ENCODE results near the gene L3MBTL1. TPM values are rescaled to one million over a fixed set of nuclear protein-coding genes. Genes with fewer than 3 reads are reported as not detected.

Gene L3MBTL1
- total RNA-seq, 1 experiment from 2014 or later = 21.6 TPM

DNA sequence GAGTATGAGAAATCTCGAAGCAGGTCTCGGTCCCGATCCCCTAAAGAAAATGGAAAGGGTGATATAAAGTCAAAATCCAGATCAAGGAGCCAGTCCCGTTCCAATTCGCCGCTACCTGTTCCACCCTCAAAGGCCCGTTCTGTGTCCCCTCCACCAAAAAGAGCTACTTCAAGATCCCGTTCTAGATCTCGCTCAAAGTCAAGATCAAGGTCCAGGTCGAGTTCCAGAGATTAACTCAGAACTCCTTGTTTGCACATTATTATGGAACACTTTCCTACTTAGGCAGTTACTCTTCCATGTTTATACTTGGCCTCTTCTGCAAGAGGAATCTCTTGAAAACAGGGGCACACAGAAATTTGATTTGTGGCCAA lies 46.7 kb upstream of the L3MBTL1 start:
- Histone ChIP-seq H3K9ac (ENCODE audit: low read length) (no peak overlapping the region), H3K4me1 (ENCODE audit: control insufficient read depth in 1 of 2, insufficient read depth in 2 of 2, low read length in 2 of 2) (peaks cover 5 to 15% of the 10 kb centered on the region in 2 experiments; a peak in 3 of 4 replicates), H3K4me3 (replicated peaks in 1 of 2; ENCODE audit: low read depth in 1 of 2, low read length in 2 of 2) (no peak overlapping the region), H3K9me2 (ENCODE audit: insufficient read depth) (no peaks in the 10 kb centered on the region), H3K9me3 (ENCODE audit: control insufficient read depth in 1 of 2, insufficient read depth in 1 of 2, low read depth in 1 of 2, low read length in 2 of 2) (no peaks in the 10 kb centered on the region), H4K20me1 (ENCODE audit: insufficient read depth) (peaks cover 45% of the 10 kb centered on the region), H3K4me2 (ENCODE audit: low read length) (no peak overlapping the region), H3K27me3 (ENCODE audit: insufficient read depth, low read length) (no peaks in the 10 kb centered on the region), H2AFZ (ENCODE audit: low read depth, low read length, poor library complexity, severe bottlenecking) (no peak overlapping the region), H3K79me2 (ENCODE audit: insufficient read depth, low read length) (peaks cover 80% of the 10 kb centered on the region), H3K27ac (ENCODE audit: low read depth, low read length) (no peak overlapping the region), H3K36me3 (ENCODE audit: control insufficient read depth in 1 of 2, insufficient read depth in 2 of 2, low read length in 2 of 2) (peaks cover 56 to 60% of the 10 kb centered on the region in 2 experiments)
- no peak for DNase-seq (ENCODE audit: low read depth, low spot score)
- ChIA-PET CTCF (no interaction called here), POLR2A (interaction anchor here (1.5 kb wide), 1 partner anchor 14 kb away, joined by 5 read pairs; no protein-coding TSS in a partner anchor), RAD21 (ENCODE audit: low non-redundant PET in 1 of 2, low total read pairs in 2 of 2, uncharacterized antibody in 2 of 2, unreplicated experiment in 2 of 2) (no interaction called here)
- BruUV-seq (replicated peaks) = no TSS peak
- intact Hi-C loops (cut with micrococcal nuclease) = no loop called here
- ATAC-seq = no peak
- no peak for TF ChIP-seq ZFX (IDR thresholded peaks at IDR 0.05)
- no peak for TF ChIP-seq SRF (IDR thresholded peaks at IDR 0.05; ENCODE audit: low read depth)
- no peak for TF ChIP-seq SIN3A (IDR thresholded peaks at IDR 0.05; ENCODE audit: low read depth)
- TF ChIP-seq, protein P1, sequence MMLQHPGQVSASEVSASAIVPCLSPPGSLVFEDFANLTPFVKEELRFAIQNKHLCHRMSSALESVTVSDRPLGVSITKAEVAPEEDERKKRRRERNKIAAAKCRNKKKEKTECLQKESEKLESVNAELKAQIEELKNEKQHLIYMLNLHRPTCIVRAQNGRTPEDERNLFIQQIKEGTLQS (IDR thresholded peaks at IDR 0.05) = no peak
- TF ChIP-seq CEBPB (IDR thresholded peaks at IDR 0.05; ENCODE audit: low read depth) = no peak
- no peak for TF ChIP-seq EZH2phosphoT487 (IDR thresholded peaks at IDR 0.05; ENCODE audit: borderline replicate concordance)
- TF ChIP-seq, protein P2, sequence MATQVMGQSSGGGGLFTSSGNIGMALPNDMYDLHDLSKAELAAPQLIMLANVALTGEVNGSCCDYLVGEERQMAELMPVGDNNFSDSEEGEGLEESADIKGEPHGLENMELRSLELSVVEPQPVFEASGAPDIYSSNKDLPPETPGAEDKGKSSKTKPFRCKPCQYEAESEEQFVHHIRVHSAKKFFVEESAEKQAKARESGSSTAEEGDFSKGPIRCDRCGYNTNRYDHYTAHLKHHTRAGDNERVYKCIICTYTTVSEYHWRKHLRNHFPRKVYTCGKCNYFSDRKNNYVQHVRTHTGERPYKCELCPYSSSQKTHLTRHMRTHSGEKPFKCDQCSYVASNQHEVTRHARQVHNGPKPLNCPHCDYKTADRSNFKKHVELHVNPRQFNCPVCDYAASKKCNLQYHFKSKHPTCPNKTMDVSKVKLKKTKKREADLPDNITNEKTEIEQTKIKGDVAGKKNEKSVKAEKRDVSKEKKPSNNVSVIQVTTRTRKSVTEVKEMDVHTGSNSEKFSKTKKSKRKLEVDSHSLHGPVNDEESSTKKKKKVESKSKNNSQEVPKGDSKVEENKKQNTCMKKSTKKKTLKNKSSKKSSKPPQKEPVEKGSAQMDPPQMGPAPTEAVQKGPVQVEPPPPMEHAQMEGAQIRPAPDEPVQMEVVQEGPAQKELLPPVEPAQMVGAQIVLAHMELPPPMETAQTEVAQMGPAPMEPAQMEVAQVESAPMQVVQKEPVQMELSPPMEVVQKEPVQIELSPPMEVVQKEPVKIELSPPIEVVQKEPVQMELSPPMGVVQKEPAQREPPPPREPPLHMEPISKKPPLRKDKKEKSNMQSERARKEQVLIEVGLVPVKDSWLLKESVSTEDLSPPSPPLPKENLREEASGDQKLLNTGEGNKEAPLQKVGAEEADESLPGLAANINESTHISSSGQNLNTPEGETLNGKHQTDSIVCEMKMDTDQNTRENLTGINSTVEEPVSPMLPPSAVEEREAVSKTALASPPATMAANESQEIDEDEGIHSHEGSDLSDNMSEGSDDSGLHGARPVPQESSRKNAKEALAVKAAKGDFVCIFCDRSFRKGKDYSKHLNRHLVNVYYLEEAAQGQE (IDR thresholded peaks at IDR 0.05; ENCODE audit: low read depth) = no peak
- no peak for TF ChIP-seq SP1 (IDR thresholded peaks at IDR 0.05; ENCODE audit: low read depth)
- TF ChIP-seq CBX3 (IDR thresholded peaks at IDR 0.05; ENCODE audit: low read depth) = no peak

Data from HCT116 (cell line).